Measurements from ENCODE around the gene RAPGEF5.
"Not testable (repeated sequence)": the region's sequence is repeated elsewhere in the genome, so short reads cannot be mapped to it uniquely, and the experiment has no call there.

Gene RAPGEF5

DNA sequence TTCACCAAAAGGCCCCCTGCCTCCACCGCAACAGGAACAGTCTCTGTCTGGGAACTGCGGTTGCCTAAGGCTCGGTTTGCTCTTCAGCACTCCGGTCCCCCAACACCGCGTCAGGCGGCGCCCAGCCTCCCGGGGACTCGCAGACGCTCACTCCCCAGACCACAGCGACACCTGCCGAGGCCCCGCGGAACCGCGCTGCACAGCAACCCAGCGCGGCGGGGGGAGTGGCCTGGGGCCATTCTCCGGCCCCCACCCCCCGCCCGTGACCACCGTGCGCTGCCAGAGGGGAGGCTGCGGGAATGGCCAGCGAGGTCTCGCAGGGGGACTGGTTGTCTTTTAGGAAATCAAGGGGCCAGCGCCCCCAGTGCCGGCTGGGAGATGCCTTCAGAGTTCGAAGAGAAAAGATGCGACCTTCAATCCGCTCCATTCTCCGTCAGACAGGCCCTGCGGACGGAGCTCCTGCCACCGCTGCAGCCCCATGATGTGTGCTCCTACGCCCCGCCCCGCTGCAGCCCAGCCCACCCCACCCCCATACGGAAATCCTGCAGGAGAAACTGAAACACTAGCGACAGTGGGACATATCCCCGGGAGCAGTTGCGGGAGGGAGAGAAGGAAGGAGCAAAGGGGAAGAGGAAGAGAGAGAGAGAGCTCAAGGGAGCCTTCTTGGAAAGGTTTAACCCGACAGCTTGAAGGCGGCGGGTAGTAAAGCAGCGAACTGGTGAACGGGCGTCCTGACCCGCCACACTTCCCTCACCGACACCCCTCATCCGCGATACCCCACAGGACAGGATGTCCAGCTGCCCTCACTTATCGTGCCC is 273.9 kb downstream of the RAPGEF5 start:
- DNase-seq (ENCODE audit: low spot score), result peak; percentile 90

DNA sequence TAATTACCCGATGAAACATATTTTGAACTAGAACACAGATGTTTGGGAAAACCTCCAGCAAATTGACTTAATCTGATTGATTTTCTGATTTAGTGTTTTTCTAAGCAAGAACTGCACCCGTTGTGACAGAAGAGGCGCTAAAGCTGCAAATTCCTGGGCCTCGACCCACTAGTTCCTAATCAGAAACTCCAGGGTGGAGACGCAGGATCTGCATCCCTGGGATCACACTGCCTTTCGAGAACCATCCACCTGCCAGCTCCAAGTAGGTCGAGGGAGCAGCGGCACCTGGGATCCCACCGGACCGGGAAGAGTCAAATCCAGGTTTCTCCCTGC is 274.4 kb downstream of the RAPGEF5 start:
- no peak for DNase-seq (ENCODE audit: low spot score)

DNA sequence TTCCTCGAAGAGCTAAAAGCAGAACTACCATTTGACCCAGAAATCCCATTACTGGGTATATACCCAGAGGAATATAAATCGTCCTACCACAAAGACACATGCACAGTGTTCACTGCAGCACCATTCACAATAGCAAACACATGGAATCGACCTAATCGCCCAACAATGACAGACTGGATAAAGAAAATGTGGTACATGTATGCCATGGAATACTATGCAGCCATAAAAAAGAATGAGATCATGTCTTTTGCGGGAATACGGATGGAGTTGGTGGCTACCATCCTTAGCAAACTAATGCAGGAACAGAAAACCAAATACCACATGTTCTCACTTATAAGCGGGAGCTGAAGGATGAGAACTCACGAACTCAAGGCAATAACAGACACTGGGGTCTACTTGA is 276.7 kb downstream of the RAPGEF5 start:
- not testable (repeated sequence) for DNase-seq (ENCODE audit: low spot score)

DNA sequence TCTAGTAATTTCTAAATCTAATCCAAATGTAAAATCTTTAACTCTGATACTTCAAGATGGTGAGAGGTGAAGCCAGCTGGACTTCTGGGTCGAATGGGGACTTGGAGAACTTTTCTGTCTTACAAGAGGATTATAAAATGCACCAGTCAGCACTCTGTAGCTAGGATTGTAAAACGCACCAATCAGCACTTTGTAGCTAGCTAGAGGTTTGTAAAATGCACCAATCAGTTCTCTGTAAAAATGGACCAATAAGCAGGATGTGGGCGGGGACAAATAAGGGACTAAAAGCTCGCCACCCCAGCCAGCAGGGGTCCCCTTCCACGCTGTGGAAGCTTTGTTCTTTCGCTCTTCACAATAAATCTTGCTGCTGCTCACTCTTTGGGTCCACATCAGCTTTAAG is 278.1 kb downstream of the RAPGEF5 start:
- not testable (repeated sequence) for DNase-seq (ENCODE audit: low spot score)

DNA sequence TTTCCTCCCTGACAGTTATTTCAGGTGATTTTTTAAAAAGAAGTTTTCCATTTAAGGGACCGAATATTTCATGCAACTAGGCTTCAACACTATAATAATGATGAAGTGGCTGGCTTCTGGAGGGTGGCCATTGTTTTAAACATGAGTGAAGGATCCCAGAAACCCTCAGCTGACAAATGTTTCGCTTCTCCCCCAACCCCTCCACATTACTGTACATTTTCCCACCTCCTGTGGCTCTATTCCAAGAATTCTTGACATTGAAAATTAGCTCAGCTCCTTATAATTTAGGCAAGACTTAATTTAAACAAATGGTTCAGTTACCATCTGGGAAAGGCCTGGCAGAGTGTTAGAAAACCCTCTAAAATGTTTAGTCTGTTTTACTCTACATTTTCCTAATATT is 281.4 kb downstream of the RAPGEF5 start:
- DNase-seq (ENCODE audit: low spot score), result no peak

DNA sequence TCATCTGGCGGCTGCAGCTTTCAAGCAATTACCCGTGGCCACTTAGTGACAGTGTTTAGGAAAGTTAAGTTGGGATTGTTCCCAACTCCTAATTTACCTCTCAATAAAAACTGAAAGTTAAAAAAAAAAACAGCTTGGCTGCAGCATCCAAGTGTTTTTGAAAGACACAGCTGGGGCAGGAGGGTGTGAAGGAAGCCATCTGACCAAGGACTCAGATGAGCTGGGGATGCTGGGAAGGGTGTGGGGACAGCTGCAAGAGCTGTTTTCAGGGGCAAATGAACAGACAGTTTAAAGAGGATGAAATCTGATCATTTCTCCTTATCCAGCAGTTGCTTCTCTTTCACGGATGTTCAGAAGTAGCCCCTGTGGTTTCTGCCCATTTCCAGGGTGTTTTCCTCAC is 282.1 kb downstream of the RAPGEF5 start:
- no peak for DNase-seq (ENCODE audit: low spot score)
